Caco-2 (cell line): Measurements from ENCODE around the gene EAPP. TPM values are rescaled to one million over a fixed set of nuclear protein-coding genes. Genes with fewer than 3 reads are reported as not detected.
"Not testable (repeated sequence)": the region's sequence is repeated elsewhere in the genome, so short reads cannot be mapped to it uniquely, and the experiment has no call there.

Experiments
- BruUV-seq: library from RNA; stranded (reverse); fragments of 400-500 nt; replicated peaks from 2 replicates; lab custom pipeline; 2021; lab: Mats Ljungman, UMichigan
- CTCF ChIA-PET: fragments of 300-600 bp; sonication (Branson Sonifier 250); formaldehyde crosslinking; loops from one replicate; lab custom pipeline; 2022; ENCODE audit warnings: antibody characterized with exemption; lab: Charles Lee
- POLR2A ChIA-PET: fragments of 300-600 bp; sonication (Branson Sonifier 250); formaldehyde crosslinking; loops from one replicate; lab custom pipeline; 2022; ENCODE audit warnings: antibody characterized with exemption; lab: Charles Lee
- DNase-seq, 2 experiments: peaks; one replicate each; pipeline versions ENCODE4 v3.0.0 to v3.0.0-alpha.2; 2020 to 2022
- H3K27me3 ChIP-seq: replicated peaks from 2 replicates; pipeline ENCODE4 v1.6.0; 2011; ENCODE audit warnings: low read length; ENCODE audit not compliant: control insufficient read depth, insufficient read depth
- H3K36me3 ChIP-seq: 2 replicates; pipeline ENCODE4 v1.5.1; 2011; ENCODE audit warnings: low read length; ENCODE audit not compliant: control insufficient read depth, insufficient read depth
- H3K4me1 ChIP-seq: fragments of 250-450 bp; sonication (Bioruptor Pico); 2 replicates; pipeline ENCODE4 v1.5.1; 2020; ENCODE audit warnings: mild to moderate bottlenecking
- H3K4me3 ChIP-seq: 2 replicates; pipeline ENCODE4 v1.5.1; 2011; ENCODE audit warnings: low read depth, mild to moderate bottlenecking, control low read depth, low read length
- H3K9me3 ChIP-seq: fragments of 250-450 bp; sonication (Bioruptor Pico); 2 replicates; pipeline ENCODE4 v1.5.1; 2020; ENCODE audit warnings: mild to moderate bottlenecking, moderate library complexity
- H3K27ac Mint-ChIP-seq: one replicate; pipeline ENCODE4 v1.8.0; 2022; ENCODE audit warnings: mixed read lengths; ENCODE audit not compliant: unreplicated experiment
- H3K27me3 Mint-ChIP-seq: one replicate; pipeline ENCODE4 v1.8.0; 2022; ENCODE audit warnings: mixed read lengths; ENCODE audit not compliant: insufficient read depth, unreplicated experiment
- H3K36me3 Mint-ChIP-seq: one replicate; pipeline ENCODE4 v1.8.0; 2022; ENCODE audit warnings: mild to moderate bottlenecking, mixed read lengths; ENCODE audit not compliant: insufficient read depth, unreplicated experiment
- H3K4me1 Mint-ChIP-seq: one replicate; pipeline ENCODE4 v1.8.0; 2022; ENCODE audit warnings: low read depth, mixed read lengths; ENCODE audit not compliant: unreplicated experiment
- H3K4me3 Mint-ChIP-seq: one replicate; pipeline ENCODE4 v1.8.0; 2022; ENCODE audit warnings: mild to moderate bottlenecking, moderate library complexity, mixed read lengths; ENCODE audit not compliant: unreplicated experiment
- H3K9me3 Mint-ChIP-seq: one replicate; pipeline ENCODE4 v1.8.0; 2022; ENCODE audit warnings: mixed read lengths; ENCODE audit not compliant: unreplicated experiment
- CTCF ChIP-seq, 2 experiments: fragments of 200-600 bp in 1 of 2; IDR thresholded peaks; 1 replicate in 1 of 2; 2 replicates in 1 of 2; pipeline versions ENCODE4 v1.5.1 to v1.8.0; 2011 to 2022; ENCODE audit warnings: antibody characterized with exemption in 1 of 2, control low read depth in 1 of 2, inconsistent platforms in 1 of 2, low read depth in 1 of 2, low read length in 1 of 2, mild to moderate bottlenecking in 1 of 2, moderate library complexity in 1 of 2; ENCODE audit not compliant: insufficient read depth in 1 of 2, severe bottlenecking in 1 of 2, unreplicated experiment in 1 of 2
- intact Hi-C: fragments of 100-400 bp; cut with micrococcal nuclease; formaldehyde crosslinking; loops from one replicate; pipeline ENCODE4 v1.10.0; 2022; ENCODE audit not compliant: unreplicated experiment
- total RNA-seq: library from RNA; stranded (reverse); gene quantifications from 2 replicates; pipeline ENCODE4 v1.2.3, GENCODE V29; 2022

The EAPP gene
- total RNA-seq, 1 experiment from 2014 or later: 30.7 TPM

GRCh38 chr14:34522496-34522895 lies 17.0 kb downstream of the EAPP start:
- TF ChIP-seq CTCF (IDR thresholded peaks at IDR 0.05; ENCODE audit: insufficient read depth in 1 of 2, low read depth in 1 of 2, low read length in 1 of 2, severe bottlenecking in 1 of 2, unreplicated experiment in 1 of 2): no peak
- CTCF ChIA-PET: no interaction called here
- intact Hi-C loops: no loop called here
- H3K4me3 Mint-ChIP-seq: no peak overlapping the region
- H3K27me3 ChIP-seq: no peaks in the 10 kb centered on the region
- no peaks in the 10 kb centered on the region for H3K9me3 ChIP-seq
- H3K36me3 ChIP-seq: peaks cover 3% of the 10 kb centered on the region
- peaks cover 10% of the 10 kb centered on the region for H3K4me1 Mint-ChIP-seq
- no peaks in the 10 kb centered on the region for H3K27me3 Mint-ChIP-seq
- H3K9me3 Mint-ChIP-seq: no peaks in the 10 kb centered on the region
- POLR2A ChIA-PET: no interaction called here
- BruUV-seq: TSS peak; percentile 22
- peaks cover 84% of the 10 kb centered on the region for H3K36me3 Mint-ChIP-seq
- DNase-seq: no peak
- no peak overlapping the region for H3K4me3 ChIP-seq
- peaks cover 11% of the 10 kb centered on the region for H3K4me1 ChIP-seq
- H3K27ac Mint-ChIP-seq: no peak overlapping the region

- CTCF ChIA-PET, H3K9me3 ChIP-seq, POLR2A ChIA-PET, BruUV-seq, intact Hi-C loops, H3K4me3 ChIP-seq, H3K27me3 Mint-ChIP-seq, H3K9me3 Mint-ChIP-seq, H3K4me3 Mint-ChIP-seq, H3K27me3 ChIP-seq, H3K36me3 ChIP-seq: not testable (repeated sequence)
- peaks cover 11% of the 10 kb centered on the region for H3K4me1 ChIP-seq
- Mint-ChIP-seq H3K36me3 (peaks cover 76% of the 10 kb centered on the region), H3K27ac (peak overlapping the region; percentile 83), H3K4me1 (peaks cover 10% of the 10 kb centered on the region)
- DNase-seq: peak in 1 of 2 experiments; percentile 38
Observed at GRCh38 chr14:34521071-34521470, 18.4 kb downstream of the EAPP start.

GRCh38 chr14:34520304-34520970 lies 19.1 kb downstream of the EAPP start:
- BruUV-seq, POLR2A ChIA-PET, H3K27me3 ChIP-seq, H3K9me3 Mint-ChIP-seq, H3K9me3 ChIP-seq, CTCF ChIA-PET, intact Hi-C loops, H3K36me3 ChIP-seq, H3K4me3 ChIP-seq, H3K27me3 Mint-ChIP-seq, H3K4me3 Mint-ChIP-seq: not testable (repeated sequence)
- peak overlapping the region; percentile 83 for H3K27ac Mint-ChIP-seq
- peaks cover 11% of the 10 kb centered on the region for H3K4me1 ChIP-seq
- peak; percentile 35 to 40 for DNase-seq
- H3K36me3 Mint-ChIP-seq: peaks cover 73% of the 10 kb centered on the region
- H3K4me1 Mint-ChIP-seq: peaks cover 10% of the 10 kb centered on the region

GRCh38 chr14:34507884-34508283 lies 31.6 kb downstream of the EAPP start:
- H3K36me3 ChIP-seq: no peaks in the 10 kb centered on the region
- no peaks in the 10 kb centered on the region for H3K9me3 ChIP-seq
- no peaks in the 10 kb centered on the region for H3K27me3 Mint-ChIP-seq
- intact Hi-C loops: no loop called here
- H3K9me3 Mint-ChIP-seq: no peaks in the 10 kb centered on the region
- ChIA-PET CTCF (no interaction called here), POLR2A (no interaction called here)
- peaks cover 19% of the 10 kb centered on the region for H3K4me1 ChIP-seq
- DNase-seq: no peak
- BruUV-seq: no TSS peak
- H3K36me3 Mint-ChIP-seq: no peaks in the 10 kb centered on the region
- no peaks in the 10 kb centered on the region for H3K27me3 ChIP-seq
- no peak overlapping the region for H3K4me3 ChIP-seq
- no peak overlapping the region for H3K27ac Mint-ChIP-seq
- no peak for TF ChIP-seq CTCF (IDR thresholded peaks at IDR 0.05; ENCODE audit: insufficient read depth in 1 of 2, low read depth in 1 of 2, low read length in 1 of 2, severe bottlenecking in 1 of 2, unreplicated experiment in 1 of 2)
- H3K4me1 Mint-ChIP-seq: peaks cover 7% of the 10 kb centered on the region
- no peak overlapping the region for H3K4me3 Mint-ChIP-seq
